Tibial nerve (tissue), 4 donors: Measurements from ENCODE around the gene CAMKMT.

Experiments
- CTCF ChIP-seq, 5 experiments: fragments of 200-600 bp in 3 of 5; fragments of 450-650 bp in 2 of 5; sonication (generic) in 3 of 5; IDR thresholded peaks; one replicate each; pipeline ENCODE4 v1.5.1; 2016 to 2019; ENCODE audit warnings: antibody characterized with exemption in 5 of 5, mild to moderate bottlenecking in 3 of 5, moderate library complexity in 2 of 5
- EP300 ChIP-seq, 2 donors: sonication (generic); formaldehyde crosslinking; IDR thresholded peaks; one replicate each; pipeline ENCODE4 v1.6.1; 2017; ENCODE audit warnings: antibody characterized with exemption in 2 of 2, mild to moderate bottlenecking in 1 of 2
- POLR2A ChIP-seq, 2 donors: fragments of 450-650 bp; IDR thresholded peaks; one replicate each; pipeline ENCODE4 v1.6.1; 2017; ENCODE audit warnings: antibody characterized with exemption in 2 of 2, mild to moderate bottlenecking in 2 of 2, moderate library complexity in 2 of 2

GRCh38 chr2:44743473-44743872 is 381.7 kb downstream of the CAMKMT start:
- TF ChIP-seq CTCF (IDR thresholded peaks at IDR 0.05): no peak
- TF ChIP-seq POLR2A (IDR thresholded peaks at IDR 0.05): no peak
- no peak for TF ChIP-seq EP300 (IDR thresholded peaks at IDR 0.05)
